ENCODE results near the gene CCDC121.

GRCh38 chr2:27624943-27625342, 3.9 kb downstream of the CCDC121 start:
- no peak for TF ChIP-seq POLR2A (IDR thresholded peaks at IDR 0.05)
- TF ChIP-seq, protein P1, sequence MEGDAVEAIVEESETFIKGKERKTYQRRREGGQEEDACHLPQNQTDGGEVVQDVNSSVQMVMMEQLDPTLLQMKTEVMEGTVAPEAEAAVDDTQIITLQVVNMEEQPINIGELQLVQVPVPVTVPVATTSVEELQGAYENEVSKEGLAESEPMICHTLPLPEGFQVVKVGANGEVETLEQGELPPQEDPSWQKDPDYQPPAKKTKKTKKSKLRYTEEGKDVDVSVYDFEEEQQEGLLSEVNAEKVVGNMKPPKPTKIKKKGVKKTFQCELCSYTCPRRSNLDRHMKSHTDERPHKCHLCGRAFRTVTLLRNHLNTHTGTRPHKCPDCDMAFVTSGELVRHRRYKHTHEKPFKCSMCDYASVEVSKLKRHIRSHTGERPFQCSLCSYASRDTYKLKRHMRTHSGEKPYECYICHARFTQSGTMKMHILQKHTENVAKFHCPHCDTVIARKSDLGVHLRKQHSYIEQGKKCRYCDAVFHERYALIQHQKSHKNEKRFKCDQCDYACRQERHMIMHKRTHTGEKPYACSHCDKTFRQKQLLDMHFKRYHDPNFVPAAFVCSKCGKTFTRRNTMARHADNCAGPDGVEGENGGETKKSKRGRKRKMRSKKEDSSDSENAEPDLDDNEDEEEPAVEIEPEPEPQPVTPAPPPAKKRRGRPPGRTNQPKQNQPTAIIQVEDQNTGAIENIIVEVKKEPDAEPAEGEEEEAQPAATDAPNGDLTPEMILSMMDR (IDR thresholded peaks at IDR 0.05), result no peak

All from lower leg skin (tissue), 3 donors.